Left ventricle myocardium superior (tissue), 1 donor: ENCODE measurements around the gene PFDN2. TPM values are rescaled to one million over a fixed set of nuclear protein-coding genes. Genes with fewer than 3 reads are reported as not detected.

Experiments
- ATAC-seq: fragments of 200-7000 bp; cut with Tn5 transposase; one replicate; pipeline ENCODE4 v1.9.1; 2020; ENCODE audit warnings: mild to moderate bottlenecking, moderate library complexity
- DNase-seq: peaks from one replicate; pipeline ENCODE4 v3.0.0-alpha.2; 2020
- intact Hi-C: fragments of 100-400 bp; cut with micrococcal nuclease; formaldehyde crosslinking; loops from one replicate; pipeline ENCODE4 v1.11.0; 2022
- total RNA-seq: library from RNA; stranded (reverse); fragmentation: NEBNext Ultra II Directional; extraction: Animal tissue kit (Norgen Biotek cat#: 25700); gene quantifications from one replicate; pipeline ENCODE4 v1.2.1, GENCODE V29; 2021
- donor health status: DM: no; HTN: yes; CAD: no; lungs with severe emphysema.

Gene PFDN2
- total RNA-seq, 1 donor from 2014 or later = 64.8 TPM

DNA sequence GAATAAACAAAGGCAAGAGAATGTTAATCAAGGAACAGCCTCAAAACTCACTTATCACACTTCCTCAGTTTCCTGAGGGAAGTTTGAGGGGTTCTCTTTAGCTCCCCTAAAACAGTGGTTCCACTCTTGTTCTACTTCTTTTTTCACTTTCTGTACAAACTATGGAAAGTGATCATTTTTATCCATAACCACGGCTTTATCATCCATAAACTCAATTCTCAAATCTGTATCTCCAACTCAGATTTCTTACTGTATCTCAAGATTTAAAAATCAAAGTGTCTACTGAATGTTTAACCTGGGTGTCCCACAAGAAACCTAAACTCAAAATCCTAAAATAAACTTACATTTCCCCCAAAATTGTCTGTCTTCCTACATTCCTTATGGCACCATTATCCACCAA lies 3.9 kb downstream of the PFDN2 start:
- intact Hi-C loops = no loop called here
- ATAC-seq (no peak), DNase-seq (no peak)

DNA sequence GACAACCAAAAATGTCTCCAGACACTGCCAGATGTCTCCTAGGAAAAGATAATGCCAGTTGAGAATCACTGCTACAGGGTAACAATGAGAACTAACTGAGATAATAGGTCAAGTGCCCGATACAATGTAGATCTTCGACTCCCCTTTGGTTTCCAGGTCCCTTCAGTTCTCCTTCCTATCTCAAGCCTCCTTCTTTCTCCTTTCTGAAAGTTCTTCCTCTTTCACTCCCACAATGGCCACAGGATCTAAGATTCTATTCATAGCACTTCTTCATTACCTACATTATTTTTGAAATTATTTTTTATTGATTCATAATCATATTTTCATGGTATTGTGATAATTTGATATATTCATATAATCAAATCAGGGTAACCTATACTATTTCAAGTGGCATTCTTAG lies 6.3 kb downstream of the PFDN2 start:
- intact Hi-C loops = no loop called here
- DNase-seq = no peak
- no peak for ATAC-seq

DNA sequence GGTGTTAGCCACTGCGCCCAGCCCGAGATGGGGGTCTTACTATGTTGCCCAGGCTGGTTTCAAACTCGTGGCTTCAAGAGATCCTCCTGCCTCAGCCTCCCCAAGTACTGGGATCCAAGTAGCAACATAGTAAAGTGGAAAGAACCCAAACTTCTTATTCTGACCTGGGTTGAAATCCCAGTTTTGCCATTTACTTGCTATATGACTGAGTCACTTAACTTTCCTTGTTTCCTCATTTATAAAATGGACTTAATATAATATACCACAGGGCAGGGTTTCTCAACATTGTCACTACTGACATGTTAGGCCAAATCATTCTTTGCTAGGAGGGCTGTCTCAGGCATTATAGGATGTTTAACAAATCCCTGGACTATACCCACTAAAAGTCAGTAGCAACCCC lies 6.7 kb downstream of the PFDN2 start:
- intact Hi-C loops = no loop called here
- DNase-seq (no peak), ATAC-seq (no peak)

DNA sequence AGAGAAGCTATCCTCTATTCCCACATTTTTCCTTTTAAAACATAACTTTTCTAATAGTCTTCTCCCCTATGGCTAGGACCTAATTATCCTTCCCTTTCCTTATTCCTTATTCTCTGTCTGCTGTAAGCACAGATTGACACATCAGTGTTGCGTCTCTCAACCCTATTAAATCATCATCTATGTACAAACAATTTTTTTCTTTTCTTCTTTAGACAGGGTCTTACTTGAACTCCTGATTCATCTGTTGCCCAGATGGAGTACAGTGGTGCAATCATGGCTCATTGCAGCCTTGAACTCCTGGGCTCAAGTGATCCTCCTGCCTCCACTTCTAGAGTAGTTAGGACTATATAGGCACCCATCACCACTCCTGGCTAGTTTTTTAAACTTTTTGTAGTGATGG lies 11.4 kb downstream of the PFDN2 start:
- intact Hi-C loops = no loop called here
- DNase-seq = no peak
- no peak for ATAC-seq

DNA sequence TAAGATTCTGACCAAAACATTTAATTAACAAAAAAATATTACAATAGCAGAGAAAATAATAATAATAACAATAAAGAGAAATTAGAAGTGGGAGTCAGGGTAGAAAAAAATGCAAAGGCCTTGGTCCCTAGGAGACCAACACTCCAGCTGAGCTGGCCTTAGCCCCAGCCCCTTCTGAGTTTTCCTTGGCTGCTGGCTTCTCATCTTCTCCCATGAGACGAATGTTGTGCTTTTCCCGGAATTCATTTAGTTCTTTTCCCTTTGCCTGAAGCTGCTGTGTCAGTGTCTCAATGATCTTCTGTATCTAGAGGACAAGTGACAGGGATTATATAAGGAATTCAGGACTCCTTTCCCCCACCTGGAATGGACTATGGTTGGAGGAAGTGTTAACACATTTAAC lies 17.3 kb downstream of the PFDN2 start:
- ATAC-seq = no peak
- intact Hi-C loops = no loop called here
- no peak for DNase-seq

DNA sequence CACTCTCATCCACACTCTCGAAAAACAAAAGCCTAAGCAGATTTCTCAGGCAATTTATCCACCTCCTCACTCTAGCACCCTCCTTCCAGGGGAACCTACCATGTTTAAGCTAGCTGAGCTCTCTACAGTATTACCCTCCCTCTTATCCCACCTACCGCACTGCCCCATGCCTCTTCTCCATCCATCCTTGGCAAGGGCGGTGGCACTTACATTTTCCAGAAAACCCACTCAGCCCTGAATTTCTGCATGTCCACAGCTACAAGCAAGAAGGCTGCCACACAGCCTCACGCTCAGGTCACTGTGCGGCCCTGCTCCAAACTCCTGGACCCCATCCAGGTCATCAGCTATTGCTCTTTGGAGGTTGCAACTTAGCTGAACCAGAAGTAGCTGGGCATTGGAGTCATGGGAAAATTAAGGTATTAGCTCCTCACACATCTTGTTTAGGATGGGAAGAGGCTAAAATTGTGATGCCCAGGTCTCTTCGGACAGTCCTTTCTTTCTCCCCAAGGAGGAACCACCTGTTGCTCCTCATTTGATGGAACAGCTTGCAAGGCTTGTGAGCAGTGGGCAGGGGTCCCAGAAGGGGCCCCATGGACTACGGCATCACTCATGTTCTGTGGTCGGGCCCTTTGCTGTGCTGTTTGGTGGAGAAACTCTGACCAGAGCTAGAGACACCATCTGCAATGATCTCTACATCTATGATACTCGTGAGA lies 18.6 kb downstream of the PFDN2 start:
- intact Hi-C loops = loop anchor here (10.0 kb wide), 1 partner anchor 104 kb away; no protein-coding TSS in a partner anchor
- no peak for ATAC-seq
- DNase-seq = no peak

DNA sequence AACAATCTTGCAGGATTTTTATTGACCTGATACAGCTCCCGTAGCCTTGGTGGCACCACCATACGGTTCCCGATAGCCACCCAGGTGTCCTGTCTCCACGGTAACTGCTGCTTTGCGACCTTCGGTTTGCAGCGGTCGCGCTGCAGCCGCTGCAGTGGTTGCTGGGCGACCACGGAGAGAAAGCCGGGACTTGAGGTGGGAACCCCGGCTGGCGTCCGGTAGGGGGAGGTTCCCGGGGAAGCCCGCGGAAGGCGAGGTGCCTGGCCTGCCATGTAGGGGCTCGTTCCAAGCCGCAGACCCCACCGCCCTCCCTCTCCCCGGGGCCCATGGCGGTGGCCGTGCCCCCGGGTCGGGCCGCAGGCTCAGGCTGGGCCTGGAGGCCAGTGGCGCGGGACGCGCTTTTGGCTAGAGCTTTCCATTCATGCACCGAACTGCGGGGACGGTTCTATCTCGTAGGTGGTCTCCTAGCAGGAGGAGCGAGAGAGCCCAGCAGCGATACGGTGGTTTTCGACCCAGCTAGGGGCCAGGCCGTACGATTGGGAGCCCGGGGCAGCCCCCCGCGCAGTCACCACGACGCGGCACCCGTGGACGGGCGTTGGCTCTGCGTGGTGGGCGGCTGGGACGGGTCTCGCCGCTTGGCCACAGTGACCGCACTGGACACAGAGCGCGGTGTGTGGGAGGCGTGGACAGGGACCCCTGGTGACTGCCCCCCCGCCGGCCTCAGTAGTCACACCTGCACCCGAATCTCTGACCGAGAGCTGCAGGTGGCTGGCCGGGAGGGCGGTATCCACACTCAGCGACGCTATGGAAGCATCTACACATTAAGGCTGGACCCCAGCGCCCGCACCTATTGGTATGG lies 19.4 kb downstream of the PFDN2 start, which contains the start of gene KLHDC9:
KLHDC9 (plus strand) TSS at position 152 of the 859 bp plus-strand sequence; CDS start at position 327, 175 bp downstream.
- peak; percentile 78 for ATAC-seq
- intact Hi-C loops = loop anchor here (10.0 kb wide), 1 partner anchor 104 kb away; no protein-coding TSS in a partner anchor

DNA sequence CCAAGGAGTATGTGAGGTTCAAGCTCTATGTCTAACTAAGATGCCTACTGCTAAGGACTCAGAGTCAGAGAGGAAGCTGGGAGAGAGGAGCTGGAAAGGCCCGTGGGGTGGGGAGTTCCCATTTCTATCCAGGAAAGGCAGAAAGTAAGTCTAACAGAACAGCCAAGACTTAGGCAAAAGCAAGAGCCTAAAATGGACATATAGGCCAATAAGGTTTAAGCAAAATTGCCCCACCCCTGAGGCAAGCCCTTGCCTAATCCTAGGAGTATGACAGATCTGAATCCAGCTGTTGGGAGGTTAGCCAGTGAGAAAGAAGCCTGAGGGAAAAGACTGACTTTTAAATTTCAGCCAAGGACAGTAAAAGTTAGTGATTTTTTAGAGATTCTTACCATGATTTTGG lies 21.3 kb downstream of the PFDN2 start:
- ATAC-seq (peak; percentile 72), DNase-seq (peak; percentile 52)
- intact Hi-C loops = loop anchor here (10.0 kb wide), 1 partner anchor 102 kb away; no protein-coding TSS in a partner anchor

More for the DNA sequence above, 19.4 kb downstream of the PFDN2 start, which contains the start of gene KLHDC9:
- peak; percentile 81 for DNase-seq

DNA sequence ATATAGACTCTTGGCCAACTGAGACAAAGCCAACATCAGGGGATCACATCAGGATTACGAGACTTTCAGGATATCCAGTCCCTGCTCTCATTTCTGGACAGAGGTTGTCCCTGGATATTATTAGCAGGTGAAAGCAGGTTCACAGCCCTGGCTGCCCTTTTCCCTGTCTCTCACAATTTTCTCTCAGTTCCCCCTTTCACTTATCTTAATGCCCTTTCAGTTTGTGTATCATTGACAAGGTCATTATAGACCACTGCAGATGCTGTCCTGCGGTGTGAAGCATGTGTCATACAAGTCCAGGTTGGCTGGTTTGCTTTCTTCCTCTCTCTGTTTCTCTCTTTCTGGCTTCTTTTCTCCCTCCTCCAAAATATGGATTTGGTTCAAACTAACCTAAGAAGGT lies 21.8 kb downstream of the PFDN2 start:
- no peak for ATAC-seq
- no peak for DNase-seq
- intact Hi-C loops = loop anchor here (10.0 kb wide), 1 partner anchor 101 kb away; no protein-coding TSS in a partner anchor

DNA sequence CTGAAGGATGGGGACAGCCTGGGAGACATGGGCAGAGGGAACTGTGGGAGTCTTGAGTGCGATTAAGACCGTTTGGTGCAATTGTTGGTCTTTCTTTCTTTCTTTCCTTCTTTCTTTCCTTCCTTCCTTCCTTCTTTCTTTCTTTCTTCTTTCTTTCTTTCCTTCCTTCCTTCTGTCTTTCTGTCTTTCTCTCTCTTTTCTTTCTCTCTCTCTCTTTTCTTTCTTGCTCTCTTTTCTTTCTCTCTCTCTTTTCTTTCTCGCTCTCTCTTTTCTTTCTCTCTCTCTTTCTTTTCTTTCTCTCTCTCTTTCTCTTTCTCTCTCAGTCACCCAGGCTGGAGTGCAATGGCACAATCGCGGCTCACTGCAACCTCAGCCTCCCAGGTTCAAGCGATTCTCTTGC lies 22.6 kb downstream of the PFDN2 start:
- intact Hi-C loops = loop anchor here (10.0 kb wide), 1 partner anchor 100 kb away; no protein-coding TSS in a partner anchor
- DNase-seq = no peak
- ATAC-seq = no peak

DNA sequence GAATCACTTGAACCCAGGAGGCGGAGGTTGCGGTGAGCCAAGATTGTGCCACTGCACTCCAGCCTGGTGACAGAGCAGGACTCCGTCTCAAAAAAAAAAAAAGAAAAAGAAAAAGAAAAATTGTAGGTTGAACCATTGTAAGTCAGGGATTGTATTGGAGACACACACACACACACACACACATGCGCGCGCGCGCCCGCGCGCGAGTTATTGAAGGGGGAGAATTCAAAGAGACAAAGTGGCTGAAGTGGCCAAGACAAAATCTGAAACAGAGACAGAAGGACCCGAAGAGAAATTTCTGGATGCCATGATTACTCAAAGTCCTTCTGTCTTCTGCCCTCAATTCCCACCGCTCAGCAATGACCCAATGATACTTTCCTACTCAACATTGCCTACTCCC lies 23.4 kb downstream of the PFDN2 start:
- intact Hi-C loops = loop anchor here (10.0 kb wide), 1 partner anchor 100 kb away; no protein-coding TSS in a partner anchor
- DNase-seq (no peak), ATAC-seq (no peak)

DNA sequence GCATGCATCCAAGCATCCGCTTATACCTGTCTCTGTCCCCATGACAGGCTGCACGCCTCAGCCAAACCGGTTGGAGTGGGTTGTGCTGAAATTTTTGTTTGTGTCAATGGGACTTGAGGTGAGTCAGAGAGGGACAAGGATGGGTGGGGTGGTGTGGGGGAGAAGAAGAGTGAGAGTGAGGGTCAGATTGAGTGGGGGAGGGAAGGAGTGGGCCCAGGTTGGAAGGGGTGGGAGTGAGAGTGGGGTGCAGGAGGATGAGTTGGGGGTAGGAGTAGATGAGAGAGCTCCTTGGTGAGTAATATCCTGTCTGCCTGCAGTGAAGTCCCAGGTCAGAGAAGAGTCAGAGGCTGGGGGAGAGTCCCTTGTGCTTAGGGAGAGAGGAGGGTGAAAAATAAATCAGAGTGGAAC lies 25.2 kb downstream of the PFDN2 start:
- DNase-seq = no peak
- intact Hi-C loops = loop anchor here (10.0 kb wide), 1 partner anchor 98 kb away; no protein-coding TSS in a partner anchor
- no peak for ATAC-seq

DNA sequence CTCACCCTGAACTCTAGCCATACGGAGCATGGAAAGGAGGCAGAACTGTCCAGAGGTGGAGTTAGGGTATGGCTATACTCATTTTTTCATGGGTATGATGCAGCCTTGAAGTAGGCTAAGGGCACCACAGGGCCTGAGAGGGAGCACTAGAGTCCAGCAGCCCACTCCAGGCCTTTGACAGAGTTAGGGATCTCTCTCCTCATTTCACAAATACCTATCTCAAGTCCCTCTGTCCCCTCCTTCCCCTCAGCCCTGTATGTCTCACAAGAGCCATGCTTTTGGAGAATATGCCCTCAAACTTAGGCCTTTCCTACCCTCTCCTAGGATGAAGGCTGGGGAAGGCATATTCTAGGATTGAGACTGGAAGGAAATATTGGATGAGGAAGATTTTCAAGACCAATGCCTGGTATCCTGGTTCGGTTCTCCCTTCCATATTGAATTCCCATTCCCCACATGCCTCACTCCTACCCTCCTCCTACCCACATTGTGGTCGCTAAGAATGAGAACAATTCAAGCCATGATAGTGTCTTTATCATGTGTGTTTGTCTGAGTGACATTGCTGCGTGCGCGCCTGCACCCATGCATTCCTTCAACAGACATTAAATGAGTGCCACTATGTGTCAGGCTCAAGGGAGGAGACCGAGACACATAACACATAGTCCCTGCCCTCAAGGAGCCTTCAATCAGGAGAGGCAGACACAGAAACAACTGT lies 25.9 kb downstream of the PFDN2 start:
- ATAC-seq (no peak), DNase-seq (no peak)
- intact Hi-C loops = loop anchor here (10.0 kb wide), 1 partner anchor 97 kb away; no protein-coding TSS in a partner anchor

DNA sequence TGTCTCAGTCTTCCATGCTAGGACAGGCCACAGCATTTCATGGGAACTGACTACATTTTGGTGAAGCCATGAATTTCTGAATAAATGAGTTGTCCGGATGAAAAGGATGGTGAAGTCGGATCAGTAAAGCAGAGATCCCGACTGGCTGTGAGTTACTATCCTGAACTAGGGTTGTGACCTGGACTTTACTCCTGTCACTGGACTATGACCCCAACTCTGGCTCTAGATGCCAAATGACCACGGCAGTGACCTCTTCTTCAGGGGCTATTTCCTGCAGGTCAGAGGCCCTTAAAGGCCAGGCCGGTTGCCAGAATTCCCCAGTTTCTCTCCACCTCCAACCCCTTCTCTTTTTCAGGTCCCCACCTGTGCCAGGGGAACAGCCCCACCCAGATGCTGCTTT lies 26.7 kb downstream of the PFDN2 start:
- intact Hi-C loops = loop anchor here (10.0 kb wide), 1 partner anchor 96 kb away; no protein-coding TSS in a partner anchor
- no peak for DNase-seq
- ATAC-seq = no peak

DNA sequence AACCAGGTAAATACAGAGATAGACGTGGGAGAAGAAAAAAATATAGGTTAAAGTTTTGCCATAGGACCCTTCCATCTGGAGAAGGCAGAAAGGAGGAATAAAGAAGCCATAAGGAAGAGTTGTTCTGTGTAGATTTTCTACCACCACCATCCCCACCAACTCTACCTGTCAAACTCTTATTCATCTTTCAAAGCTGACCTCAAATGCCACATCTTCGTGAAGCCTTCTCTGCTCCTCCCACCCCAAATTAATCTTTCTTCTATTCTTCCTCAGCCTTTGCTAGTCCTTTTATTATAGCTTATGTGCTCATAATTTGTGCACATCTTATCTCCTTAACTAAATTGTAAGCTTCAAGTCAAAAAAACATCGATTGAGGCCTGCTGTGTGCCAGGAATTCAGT lies 27.2 kb downstream of the PFDN2 start:
- intact Hi-C loops = loop anchor here (10.0 kb wide), 1 partner anchor 96 kb away; no protein-coding TSS in a partner anchor
- no peak for ATAC-seq

DNA sequence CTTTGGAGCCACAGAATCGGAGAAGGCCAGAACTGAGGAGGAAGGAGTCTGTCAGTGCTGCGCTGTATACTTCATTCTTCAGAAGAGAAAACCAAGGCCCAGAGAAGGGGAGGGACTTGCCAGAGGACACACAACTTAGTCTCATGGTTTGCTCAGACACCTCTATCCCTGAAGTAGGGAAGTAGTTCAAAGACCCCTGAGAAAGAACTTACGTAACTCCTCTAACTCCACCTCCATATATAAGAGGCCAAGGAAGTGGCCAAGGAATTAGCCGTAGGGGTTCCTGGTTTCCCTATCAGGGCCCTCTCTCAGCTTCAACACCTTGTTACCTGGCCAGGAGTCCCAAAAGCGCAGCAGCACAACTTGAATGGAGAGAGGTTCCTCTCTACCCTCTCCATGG lies 27.9 kb downstream of the PFDN2 start:
- DNase-seq (no peak), ATAC-seq (no peak)
- intact Hi-C loops = loop anchor here (10.0 kb wide), 1 partner anchor 95 kb away; no protein-coding TSS in a partner anchor

More for the DNA sequence above, 27.2 kb downstream of the PFDN2 start:
- DNase-seq = no peak

DNA sequence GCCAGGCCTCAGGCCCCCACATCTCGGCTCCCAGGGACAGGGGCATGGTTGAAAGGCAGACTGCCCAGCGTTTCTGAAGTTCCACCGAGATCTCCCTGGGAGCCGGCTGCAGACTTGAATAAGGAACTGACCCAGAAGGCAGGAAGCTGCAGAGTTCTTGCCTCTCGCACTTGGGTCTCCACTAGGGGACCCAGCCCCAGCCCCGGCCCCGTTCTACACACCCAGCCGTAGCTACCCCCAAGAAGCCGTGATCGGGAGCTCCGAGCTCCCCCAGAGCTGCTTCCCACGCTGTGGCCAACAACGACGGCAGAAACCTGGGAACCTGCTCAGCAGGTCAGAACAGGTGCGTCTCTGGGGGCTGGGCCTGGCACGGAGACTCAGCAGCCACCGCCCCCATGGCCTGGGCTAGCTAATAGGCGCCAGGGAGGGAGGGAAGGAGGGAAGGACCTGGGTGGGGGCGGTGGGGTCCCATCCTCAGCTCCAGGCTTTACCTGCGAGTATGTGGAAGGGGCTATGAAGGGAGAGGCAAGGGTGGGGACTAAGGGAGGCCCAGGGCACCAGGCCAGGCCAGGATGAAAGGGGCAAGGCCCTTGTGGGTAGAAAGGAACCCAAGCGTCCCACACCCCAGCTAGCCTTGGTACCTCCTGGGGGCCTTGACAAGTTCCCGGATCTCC lies 28.4 kb downstream of the PFDN2 start, which contains the start of gene NECTIN4:
NECTIN4 (minus strand) TSS at position 308 of the 674 bp plus-strand sequence; CDS start at position 46, 262 bp downstream.
- ATAC-seq = no peak
- intact Hi-C loops = no loop called here
- DNase-seq = no peak

DNA sequence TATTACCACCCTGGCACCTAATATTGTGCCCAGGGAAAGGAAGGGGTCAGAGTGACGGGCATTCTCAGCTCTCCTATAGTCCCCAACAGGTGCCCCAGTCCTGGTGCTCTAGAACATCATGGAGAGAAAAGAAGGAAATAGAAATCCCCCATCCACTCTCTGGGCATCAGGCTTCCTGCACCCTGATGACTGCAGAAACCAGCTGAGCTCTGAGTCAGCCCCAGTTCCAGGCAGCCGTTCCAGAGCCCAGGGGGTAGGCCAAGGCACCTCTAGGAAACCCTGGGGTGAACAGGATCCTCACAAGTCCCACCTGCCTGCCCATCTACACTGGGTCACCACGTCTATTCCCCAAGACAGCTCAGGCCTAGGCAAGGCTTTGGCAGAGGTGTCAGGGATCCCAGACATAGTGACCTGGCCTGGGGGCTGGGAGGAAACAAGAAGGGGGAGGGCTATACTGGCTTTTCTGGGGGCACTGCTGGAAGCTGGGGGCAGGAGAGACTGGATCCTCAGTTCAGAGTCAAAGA lies 29.2 kb downstream of the PFDN2 start:
- intact Hi-C loops = no loop called here
- DNase-seq = no peak

More for the DNA sequence above, 29.2 kb downstream of the PFDN2 start:
- ATAC-seq = no peak
